ENCODE measurements around the gene TENM3.

TENM3 gene

DNA sequence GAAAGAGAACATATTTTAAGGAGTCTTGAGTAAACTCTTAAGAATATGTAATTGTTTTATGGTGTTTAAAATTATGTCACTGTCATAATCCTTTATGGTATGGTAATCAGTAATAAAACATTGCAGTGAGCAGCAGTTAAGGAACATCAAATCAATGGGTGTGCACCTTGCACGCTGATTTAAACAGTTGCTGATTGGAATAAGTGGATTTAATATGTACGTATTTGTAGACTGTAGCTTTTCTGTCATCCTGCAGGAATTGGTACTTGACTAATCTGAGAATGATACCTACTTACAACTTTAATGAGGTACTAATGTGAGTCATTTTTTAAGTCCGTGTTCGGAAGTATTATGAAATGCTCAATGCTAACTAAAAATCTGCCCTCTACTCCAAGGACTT lies 461.7 kb downstream of the TENM3 start:
- no peak for DNase-seq

DNA sequence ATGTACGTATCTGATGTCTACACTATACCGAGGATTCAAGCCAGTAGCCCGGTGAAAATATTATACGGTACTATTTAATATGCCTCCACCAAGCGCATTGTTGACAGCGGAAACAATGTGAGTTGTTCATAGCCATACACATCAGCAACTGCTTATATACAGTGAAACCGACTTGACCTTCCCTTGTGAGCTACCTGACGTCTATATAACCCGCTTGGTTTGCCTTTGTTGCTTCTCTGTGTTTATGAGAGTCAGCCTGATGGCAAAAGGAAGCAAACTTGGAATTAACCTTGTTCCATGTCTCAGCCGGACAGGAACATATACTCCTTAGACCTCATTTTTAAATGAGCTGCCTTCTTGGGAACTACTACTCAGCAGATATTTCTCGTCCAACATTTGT lies 462.2 kb downstream of the TENM3 start:
- no peak for DNase-seq

DNA sequence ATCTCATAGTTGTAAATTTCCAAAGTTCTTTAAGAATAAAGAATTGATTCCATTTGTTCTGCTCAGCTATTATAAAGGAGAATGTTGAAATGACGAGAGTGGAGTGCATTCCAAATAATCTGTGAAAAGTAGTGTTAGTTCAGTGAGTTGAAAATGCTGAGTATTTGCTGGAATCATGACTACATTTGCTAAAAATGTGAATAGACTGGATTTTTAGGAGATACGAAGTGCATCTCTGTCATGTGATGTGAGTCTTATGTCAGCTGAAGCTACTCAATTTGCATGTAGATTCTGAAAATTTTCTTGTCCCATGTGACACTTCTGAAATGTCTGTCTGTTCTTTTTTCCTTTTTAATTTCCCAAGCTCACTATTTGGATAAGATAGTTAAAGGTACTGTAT lies 468.0 kb downstream of the TENM3 start:
- no peak for DNase-seq

DNA sequence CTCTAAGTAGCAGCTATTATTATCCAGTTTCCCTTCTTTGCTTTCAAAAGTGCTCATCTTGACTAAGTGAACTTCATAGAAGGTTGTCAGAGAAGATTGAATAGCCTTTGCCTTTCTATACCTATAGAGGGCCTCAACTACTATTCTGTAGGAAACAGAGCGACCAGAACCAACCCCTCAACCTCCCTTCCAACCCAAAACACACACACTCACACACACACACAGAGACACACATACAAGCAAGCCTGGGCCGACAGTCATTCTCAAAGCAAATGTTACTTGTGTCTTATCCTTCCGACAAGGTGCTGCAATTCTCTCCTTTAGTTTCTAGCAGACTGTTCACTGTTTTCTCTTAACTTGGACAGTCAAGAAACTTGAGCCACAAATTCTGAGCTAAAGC lies 472.3 kb downstream of the TENM3 start:
- no peak for DNase-seq

DNA sequence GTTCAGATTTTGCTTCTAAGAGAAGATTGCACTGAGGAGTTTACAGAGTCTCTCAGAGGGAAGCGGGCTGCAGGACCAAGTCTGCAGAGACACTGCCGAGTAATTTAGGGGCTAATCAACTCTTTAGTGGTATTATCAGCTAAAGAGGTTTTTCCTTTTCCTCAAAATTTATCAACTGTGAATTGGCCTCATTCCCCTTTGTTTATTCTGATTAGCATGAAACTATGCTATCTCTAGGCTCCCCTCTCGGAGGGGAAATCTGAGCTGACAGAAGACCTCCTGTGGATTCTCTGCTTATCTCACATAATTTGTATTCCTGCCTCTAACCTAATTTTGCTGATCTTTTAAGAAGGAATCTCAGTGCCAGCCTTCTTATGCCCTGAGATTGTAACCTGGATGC lies 473.0 kb downstream of the TENM3 start:
- no peak for DNase-seq

DNA sequence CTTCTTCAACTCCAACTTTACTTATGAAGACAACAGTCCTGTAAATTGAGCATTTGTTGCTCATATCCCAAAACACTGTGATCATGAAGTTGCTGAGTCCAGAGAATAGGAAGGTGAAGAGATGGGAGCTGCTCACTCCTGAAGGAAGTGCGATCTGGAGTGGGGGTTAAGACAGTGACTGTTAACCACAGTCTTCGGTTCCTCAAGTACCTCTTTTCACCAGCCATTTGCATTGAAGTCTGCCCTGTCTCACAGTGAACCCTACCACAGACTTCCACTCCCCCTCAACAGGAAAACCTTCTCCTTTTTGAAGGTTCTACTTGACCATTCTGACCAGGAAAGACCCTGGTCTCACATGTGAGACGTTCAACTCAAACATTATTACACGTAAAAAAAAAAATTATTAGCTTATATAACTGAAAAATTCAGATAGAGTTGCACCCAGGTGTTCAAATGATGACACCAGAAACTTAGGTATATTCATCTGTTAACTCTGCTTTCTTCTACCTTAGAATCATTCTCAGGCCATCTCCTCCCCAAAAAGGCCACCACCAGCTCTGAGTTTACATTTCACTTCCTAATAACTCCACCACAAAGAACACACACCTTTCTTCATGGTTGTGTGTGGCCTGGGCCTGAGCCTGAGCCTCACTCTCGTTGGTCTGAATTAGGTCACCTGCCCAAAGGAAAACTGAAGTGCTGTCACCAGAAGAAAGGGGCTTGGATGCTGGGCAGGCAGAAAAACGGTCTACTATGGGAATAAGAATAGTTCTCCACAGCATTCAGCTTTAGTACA lies 474.8 kb downstream of the TENM3 start:
- no peak for DNase-seq

DNA sequence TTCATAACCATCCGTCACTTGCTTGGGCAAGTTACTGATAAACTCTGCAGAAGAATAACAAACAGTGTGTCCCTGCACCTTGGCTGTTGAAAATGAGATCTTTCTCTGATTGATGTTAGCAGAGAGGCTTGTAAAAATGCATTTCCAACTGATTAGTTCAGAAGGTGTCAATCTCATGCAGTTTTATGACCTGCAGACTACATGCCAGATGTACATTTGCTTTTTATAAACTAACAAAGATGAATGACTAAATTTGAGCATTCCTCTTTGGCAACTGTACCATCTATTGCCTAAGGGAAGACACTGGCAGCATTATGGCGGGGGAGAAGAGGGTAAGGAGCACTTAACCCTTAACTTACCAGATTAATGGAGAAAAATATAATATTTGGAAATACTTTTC lies 481.2 kb downstream of the TENM3 start:
- no peak for DNase-seq

DNA sequence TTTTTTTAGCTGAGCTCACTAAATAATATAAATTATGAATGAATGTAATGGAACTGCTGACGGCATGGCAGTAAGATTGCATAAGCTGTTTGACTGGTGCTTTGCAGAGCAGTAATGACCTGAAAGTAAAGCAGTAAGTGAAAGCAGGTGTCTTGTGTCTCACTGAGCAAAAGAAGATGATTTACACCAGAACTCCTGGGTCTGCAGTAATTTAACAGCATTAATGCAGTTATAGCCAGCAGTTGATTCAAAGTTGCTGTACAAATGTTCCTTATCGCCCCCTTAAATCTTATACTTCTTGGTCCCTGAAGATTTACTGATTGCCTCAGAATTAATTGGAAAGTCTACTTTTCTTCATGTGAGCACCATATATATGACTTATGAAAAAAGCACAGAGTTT lies 486.3 kb downstream of the TENM3 start:
- DNase-seq: no peak

DNA sequence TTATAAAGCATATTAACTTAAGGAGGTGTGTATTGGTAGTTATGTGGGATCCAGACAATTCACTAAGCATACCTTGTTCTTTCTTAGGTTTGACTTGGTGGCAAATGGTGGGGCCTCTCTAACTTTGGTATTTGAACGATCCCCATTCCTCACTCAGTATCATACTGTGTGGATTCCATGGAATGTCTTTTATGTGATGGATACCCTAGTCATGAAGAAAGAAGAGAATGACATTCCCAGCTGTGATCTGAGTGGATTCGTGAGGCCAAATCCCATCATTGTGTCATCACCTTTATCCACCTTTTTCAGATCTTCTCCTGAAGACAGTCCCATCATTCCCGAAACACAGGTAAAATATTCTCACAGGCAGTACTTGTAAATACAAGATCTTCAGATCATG lies 487.6 kb downstream of the TENM3 start:
- no peak for DNase-seq

DNA sequence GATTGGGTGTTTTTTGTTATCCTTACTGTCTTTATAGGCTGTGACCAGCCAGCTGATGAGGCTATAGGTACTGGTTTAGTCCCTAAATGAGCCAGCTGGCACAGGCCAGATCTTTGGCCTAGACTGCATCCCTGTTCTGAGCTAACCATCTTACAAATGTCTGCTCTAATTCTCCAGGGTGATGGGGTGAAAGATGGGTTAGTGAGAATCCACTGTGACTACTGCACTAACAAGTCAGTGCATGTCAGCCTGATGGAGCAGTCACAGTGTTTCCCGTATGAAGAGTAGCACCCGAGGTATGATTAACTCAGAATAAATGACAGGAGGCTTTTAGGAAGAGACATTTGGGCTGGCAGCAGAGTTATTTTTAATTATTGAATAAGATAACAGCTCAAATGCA lies 493.0 kb downstream of the TENM3 start:
- no peak for DNase-seq

DNA sequence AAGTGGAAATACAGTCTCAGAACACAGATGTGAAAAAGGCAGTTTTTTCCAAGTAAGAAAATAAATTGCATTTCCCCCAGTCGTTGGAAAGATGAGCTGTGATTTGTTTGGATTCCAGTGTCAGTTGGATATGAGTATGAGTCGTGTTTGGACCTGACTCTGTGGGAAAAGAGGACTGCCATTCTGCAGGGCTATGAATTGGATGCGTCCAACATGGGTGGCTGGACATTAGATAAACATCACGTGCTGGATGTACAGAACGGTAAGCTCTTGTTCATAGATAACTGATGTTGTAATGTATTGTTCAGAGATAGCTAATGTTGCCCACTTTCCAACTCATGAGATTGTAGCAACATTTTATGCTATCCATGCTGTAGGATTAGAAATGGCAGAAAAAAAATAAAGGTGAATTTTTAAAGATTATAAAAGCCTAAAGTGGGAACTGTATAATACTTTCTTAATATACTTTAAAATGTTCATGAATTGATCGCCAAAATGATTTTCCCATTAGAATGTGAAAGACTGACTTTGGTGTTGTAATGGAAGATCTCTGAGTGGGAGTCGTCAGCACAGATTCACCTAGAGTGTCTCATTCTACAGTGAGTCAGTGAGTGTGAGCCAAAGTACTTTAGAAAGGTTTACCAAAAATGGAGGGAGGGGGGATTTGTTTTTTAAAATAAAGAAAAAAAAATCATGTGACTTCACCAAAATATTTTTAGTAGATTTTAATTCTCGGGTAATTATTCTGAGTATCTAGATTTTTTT lies 495.3 kb downstream of the TENM3 start:
- no peak for DNase-seq

DNA sequence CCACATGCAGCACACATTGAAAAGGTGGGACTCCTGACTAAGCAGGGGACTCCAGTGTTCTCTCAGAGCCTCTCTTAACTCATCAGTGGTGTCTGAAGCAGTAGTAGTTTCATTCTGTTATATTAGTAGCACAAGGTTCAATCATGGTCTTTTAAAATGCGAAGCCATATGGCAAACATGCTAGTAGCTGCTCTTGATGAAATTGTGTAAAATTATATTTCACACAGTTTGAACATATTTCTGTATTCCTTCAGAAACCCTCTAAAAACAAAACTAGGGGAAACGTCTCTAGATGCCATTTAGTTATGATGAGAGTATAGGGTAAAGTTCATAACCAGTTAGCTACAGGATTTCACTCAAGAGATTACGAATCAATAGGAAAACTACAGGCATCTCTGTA lies 497.1 kb downstream of the TENM3 start:
- DNase-seq: no peak

DNA sequence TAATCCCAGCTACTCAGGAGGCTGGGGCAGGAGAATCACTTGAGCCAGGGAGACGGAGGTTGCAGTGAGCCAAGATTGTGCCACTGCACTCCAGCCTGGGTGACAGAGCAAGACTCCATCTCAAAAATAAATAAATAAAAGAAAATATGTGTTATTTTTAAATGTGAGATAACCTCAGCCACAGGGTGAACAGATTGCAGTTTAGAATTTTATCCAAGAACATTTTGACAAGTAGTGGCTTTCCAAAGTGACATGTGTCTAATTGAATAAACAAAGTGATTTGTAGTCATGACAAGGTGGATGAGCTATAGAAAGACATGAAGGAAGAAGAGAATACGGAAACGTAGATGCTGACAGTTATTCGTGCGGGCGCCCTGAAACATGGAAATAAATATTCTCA lies 497.9 kb downstream of the TENM3 start:
- DNase-seq: no peak

DNA sequence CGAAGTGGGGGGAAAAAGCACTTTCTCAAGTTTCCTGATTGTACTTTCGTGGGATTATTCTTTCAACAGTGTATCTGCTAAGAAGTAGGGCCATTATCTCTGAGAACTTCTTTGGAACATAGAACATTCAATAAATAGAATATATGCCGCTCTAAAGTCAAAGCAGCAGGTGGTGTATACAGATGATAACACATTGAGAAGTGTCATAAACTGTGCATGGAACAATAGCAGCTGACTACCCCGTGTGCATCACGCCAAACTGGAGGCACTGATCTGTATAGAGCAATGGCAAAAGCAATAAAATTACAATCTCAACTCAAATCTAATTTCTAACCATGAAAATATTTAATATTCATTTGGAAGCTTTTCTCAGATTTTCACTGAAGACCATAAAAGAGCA lies 498.7 kb downstream of the TENM3 start:
- no peak for DNase-seq

DNA sequence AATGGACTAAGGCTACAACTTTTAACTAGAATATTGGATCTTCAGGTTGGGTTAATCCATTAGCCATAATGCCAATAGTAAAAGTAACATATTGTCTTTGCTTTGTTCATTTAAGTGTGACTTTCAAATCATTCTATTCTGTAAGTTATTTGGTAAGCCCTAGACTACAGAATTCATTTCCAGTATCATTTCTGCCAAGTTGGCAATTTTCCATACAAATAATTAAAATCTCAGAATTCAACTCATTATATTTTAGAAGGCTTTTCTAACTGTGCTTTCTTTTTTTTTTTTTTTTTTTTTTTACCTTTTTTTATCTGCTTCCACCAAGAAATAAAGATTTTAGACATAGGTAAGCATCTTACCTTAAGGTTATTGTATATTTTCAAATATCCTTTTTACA lies 500.6 kb downstream of the TENM3 start:
- no peak for DNase-seq

DNA sequence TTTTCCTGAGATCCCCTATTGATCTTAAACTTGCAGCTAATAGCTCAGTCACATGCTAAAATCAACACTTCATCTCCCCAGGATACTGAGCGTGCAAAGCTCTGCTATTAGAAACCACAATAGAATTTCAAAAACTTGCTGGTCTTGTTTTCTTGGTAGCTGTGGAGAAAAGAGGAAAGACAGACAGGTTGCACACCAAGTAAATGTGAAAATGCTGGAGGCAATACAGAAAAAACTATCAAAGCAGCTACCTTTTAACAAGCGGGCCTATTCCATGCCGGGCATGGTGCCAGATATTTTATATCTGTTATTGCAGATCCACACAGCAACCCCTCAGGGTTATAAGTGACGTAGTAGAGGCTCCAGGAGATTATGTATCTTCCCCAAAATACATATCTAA lies 502.0 kb downstream of the TENM3 start:
- no peak for DNase-seq

DNA sequence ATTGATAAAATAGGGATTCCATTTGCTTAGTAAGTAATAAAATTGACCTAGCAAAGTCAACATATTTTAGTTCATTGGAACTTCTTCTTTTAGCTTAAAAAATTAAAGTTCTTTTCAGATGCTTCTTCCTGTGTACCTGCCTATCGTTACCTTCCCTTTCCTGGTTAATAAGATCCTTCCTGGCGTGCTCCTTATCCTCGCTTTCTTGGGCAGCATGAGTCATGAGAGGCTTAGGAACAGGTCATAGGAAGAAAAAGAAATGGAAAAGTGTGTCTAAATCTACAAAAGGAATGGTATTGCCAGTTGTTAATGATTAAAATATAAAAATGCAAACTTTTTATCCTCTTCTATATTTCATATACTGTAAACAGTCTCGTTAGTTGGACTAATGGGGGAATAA lies 503.7 kb downstream of the TENM3 start:
- DNase-seq: no peak

DNA sequence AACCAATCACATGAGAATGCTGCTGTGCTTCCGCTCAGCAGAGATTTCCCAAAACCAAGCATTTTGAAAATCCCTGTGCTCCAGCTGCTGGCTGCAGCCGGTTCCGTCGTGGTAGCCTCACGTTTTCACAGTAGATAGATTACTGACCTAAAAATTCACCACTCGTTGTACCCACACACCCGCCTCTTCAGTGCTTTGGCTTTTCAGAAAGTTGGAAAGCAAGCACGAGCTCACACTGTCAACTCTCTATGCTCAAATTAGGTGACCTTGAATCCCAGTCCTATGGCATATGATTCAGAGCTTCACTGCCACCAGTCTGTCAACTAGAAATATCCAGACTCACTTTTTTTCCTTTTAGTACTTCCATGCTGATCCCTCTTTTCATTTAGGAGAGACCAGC lies 505.1 kb downstream of the TENM3 start:
- no peak for DNase-seq

DNA sequence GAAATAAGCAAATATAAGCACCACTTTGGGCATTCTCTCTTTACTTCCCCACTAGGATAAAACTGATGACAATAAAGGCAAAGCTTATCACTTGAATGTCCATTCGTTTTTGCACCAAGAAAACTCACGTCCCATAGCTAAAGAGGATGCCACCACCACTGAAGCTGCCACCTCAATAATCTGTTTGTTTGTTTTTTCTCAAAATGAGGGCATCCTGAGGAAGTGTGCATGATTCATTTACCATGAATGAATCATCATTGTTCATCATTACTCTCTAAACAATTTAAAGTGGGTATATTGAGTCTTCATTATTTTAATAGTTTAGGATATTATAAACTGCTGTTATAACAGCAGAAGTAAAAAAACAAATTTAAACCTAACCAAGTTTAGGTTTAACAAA lies 505.7 kb downstream of the TENM3 start:
- no peak for DNase-seq

DNA sequence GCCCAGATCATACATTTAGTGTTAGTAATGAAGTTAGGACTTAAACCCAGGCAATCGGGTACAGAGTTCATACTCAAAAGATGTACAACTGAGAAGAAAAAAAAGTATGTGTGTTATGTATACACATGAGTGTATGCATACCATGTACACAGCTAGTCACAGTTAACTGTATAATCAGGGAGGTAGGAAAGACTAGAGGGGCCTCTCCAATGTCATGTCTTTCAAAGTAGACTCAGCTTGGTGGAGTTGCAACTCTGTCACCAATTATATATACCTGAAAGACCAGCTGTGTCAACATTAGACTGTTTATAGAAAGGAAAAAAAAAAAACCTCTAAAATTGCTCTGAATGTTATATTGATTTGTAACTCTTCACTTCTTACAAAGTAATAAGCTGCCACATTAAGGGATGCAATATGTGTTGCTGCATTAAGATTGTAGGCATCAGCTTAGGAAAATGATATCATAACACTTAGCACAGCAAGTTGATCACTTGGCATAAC lies 506.5 kb downstream of the TENM3 start:
- DNase-seq: no peak

DNA sequence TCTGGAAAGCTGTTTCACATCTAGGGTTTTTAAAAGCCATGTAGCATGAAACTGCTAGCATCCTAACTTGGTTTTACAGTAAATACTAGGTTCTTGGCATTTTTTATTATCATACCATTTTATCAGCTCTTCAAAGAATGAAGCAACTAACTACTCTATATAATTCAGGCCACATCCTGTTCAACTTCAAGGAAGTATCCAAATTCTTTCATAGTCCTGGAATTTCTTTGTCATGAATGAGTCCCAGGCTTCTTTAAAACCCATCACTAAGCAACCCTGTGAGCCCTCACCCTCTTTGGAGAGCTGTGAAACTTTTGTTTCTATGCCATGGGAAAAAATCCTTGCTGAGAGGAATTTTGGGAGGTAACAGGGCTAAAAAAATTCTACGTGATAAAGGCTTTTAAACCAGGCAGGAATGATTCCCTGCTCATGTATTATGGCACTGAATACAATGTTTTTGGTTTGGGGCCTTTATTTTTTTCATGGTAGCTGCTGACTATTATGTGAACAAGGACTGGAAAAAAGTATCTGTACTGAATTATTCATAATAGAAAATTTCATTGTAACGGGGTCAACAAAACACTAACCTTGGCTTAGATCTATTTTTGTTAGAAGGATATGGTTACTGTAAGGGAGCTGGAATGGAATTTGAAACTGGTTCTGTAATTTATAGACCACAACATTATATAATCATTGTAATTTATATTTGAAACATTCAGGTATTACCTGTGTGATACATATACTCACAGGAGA lies 509.1 kb downstream of the TENM3 start:
- DNase-seq: no peak

DNA sequence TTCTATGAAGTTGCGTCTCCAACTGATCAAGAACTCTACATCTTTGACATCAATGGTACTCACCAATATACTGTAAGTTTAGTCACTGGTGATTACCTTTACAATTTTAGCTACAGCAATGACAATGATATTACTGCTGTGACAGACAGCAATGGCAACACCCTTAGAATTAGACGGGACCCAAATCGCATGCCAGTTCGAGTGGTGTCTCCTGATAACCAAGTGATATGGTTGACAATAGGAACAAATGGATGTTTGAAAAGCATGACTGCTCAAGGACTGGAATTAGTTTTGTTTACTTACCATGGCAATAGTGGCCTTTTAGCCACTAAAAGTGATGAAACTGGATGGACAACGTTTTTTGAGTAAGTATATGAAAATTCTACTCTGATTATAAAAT lies 511.7 kb downstream of the TENM3 start:
- DNase-seq: no peak

DNA sequence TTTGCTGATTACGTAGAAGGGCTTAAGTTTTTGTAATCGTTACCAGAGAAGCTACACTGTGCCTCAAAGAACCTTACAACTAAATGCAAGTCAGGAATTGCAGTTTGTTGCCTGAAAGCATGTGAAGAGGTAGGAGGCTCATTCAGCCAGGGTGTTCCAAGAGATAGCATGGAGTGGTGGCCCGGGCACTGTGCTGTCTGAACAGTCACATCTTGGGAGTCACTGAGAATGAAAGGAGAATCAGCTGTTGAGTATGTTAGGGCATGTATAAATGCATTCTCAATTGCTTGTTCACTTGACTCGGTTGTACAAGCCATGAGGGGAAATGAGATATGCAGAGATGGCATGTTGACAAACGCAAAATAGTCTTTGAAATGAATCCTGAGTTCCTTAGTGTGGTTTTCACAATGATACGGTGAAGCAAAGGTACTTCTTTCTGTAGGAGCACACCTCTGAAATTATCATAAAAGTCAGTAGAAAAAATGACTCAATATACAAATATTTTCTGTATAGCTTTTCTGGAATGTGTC lies 513.0 kb downstream of the TENM3 start:
- DNase-seq: no peak

DNA sequence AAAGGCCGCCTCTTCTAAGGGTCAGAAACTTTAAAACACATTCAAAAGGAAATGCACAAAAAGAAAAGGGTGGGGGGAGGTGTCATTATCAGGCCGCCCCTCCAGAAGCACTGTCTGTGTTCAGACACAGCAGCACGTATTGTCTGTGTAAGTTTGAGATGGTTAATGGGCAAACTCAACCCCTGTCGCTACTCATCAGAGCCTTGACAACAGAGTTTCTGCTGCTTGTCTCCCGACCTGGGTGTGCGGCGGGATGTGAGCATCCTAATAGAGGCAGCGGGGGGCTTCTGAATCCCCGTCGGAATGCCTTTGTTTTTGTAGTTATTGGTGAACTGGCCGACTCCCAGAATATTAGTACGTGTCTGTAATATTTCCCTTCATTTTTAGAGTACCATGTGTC lies 515.1 kb downstream of the TENM3 start:
- no peak for DNase-seq

All from activated T-cell treated with anti-CD3 and anti-CD28 coated beads, Interleukin-2, amount 50 U/mL, for 48 hours (primary cell).